ENCODE data around the gene ARHGEF10L. TPM values are rescaled to one million over a fixed set of nuclear protein-coding genes. Genes with fewer than 3 reads are reported as not detected.

The ARHGEF10L gene
- total and polyA plus RNA-seq, 8 donors: 36.2 to 104 (median 52.8) TPM

- no peaks in the 10 kb centered on the region for H3K4me1 ChIP-seq
- intact Hi-C loops (cut with DNase I): no loop called here
- no peak overlapping the region for H3K27ac ChIP-seq
- WGBS, 2 donors: 66 to 85% methylated on average over 10 of the region's 10 CpGs
- no peak for DNase-seq
- H3K4me3 ChIP-seq: no peak overlapping the region
- no peak for FAIRE-seq
- no peaks in the 10 kb centered on the region for H3K9me3 ChIP-seq
- H3K27me3 ChIP-seq: no peaks in the 10 kb centered on the region
- H3K36me3 ChIP-seq: peaks cover 0 to 27% (median 5%) of the 10 kb centered on the region in 3 donors
- no peak for TF ChIP-seq CTCF (IDR thresholded peaks at IDR 0.05)
- no peak for ATAC-seq
These were observed 132.2 kb downstream of the ARHGEF10L start for GRCh38 chr1:17671741-17672140.

GRCh38 chr1:17672226-17672625 lies 132.7 kb downstream of the ARHGEF10L start:
- Histone ChIP-seq H3K27ac (no peak overlapping the region), H3K36me3 (peaks cover 0 to 24% (median 5%) of the 10 kb centered on the region in 3 donors), H3K4me1 (no peaks in the 10 kb centered on the region), H3K27me3 (no peaks in the 10 kb centered on the region), H3K4me3 (no peak overlapping the region), H3K9me3 (no peaks in the 10 kb centered on the region)
- TF ChIP-seq CTCF (IDR thresholded peaks at IDR 0.05): no peak
- WGBS, 2 donors: 79 to 82% methylated on average over 12 of the region's 12 CpGs
- ATAC-seq (no peak), FAIRE-seq (no peak), DNase-seq (no peak)
- intact Hi-C loops (cut with DNase I): no loop called here

GRCh38 chr1:17673329-17674072 lies 134.0 kb downstream of the ARHGEF10L start:
- Histone ChIP-seq H3K9me3 (no peaks in the 10 kb centered on the region), H3K36me3 (peaks cover 0 to 19% (median 5%) of the 10 kb centered on the region in 3 donors), H3K27ac (no peak overlapping the region), H3K4me1 (no peaks in the 10 kb centered on the region), H3K27me3 (no peaks in the 10 kb centered on the region), H3K4me3 (no peak overlapping the region)
- no peak for TF ChIP-seq CTCF (IDR thresholded peaks at IDR 0.05)
- no peak for FAIRE-seq
- peak in 1 of 4 donors; percentile 4 for ATAC-seq
- WGBS, 2 donors: 85 to 89% methylated on average over 12 to 13 of the region's 13 CpGs
- intact Hi-C loops (cut with DNase I): no loop called here
- DNase-seq: peak in 1 of 6 donors; percentile 55

- peak in 2 of 4 donors; percentile 15 to 18 for ATAC-seq
- intact Hi-C loops (cut with DNase I): no loop called here
- 80 to 81% methylated on average over 14 of the region's 14 CpGs for WGBS, 2 donors
These were observed 135.4 kb downstream of the ARHGEF10L start for GRCh38 chr1:17674726-17675500.

More at GRCh38 chr1:17674726-17675500, 135.4 kb downstream of the ARHGEF10L start:
- Histone ChIP-seq H3K9me3 (no peaks in the 10 kb centered on the region), H3K4me3 (no peak overlapping the region), H3K27ac (no peak overlapping the region), H3K36me3 (peaks cover 0 to 12% (median 0%) of the 10 kb centered on the region in 3 donors), H3K27me3 (no peaks in the 10 kb centered on the region), H3K4me1 (no peaks in the 10 kb centered on the region)
- DNase-seq (peak in 1 of 6 donors; percentile 25), FAIRE-seq (no peak)
- no peak for TF ChIP-seq CTCF (IDR thresholded peaks at IDR 0.05)
